ENCODE data around the gene RALGPS2. TPM values are rescaled to one million over a fixed set of nuclear protein-coding genes. Genes with fewer than 3 reads are reported as not detected.
"Not testable (repeated sequence)": the region's sequence is repeated elsewhere in the genome, so short reads cannot be mapped to it uniquely, and the experiment has no call there.

RALGPS2 gene
- total and polyA plus RNA-seq, 2 donors (not counting 1 experiment from before 2014, with no cell fraction given), result 59.6 to 251 TPM

- Mint-ChIP-seq H3K27ac (no peak overlapping the region), H3K4me3 (no peak overlapping the region), H3K27me3 (peaks cover 23% of the 10 kb centered on the region), H3K9me3 (ENCODE audit: insufficient read depth) (no peaks in the 10 kb centered on the region), H3K4me1 (peaks cover 3% of the 10 kb centered on the region)
- Histone ChIP-seq H3K79me2 (ENCODE audit: control insufficient read depth, insufficient read depth, low read length) (no peaks in the 10 kb centered on the region), H3K9me3 (ENCODE audit: control extremely low read depth in 1 of 3, control insufficient read depth in 2 of 3, insufficient read depth in 1 of 3, low read length in 2 of 3) (no peaks in the 10 kb centered on the region), H3K4me1 (ENCODE audit: control insufficient read depth in 2 of 2, insufficient read depth in 2 of 2, low read length in 2 of 2) (no peaks in the 10 kb centered on the region), H3K4me3 (ENCODE audit: control extremely low read depth in 1 of 5, extremely low read depth in 1 of 5, insufficient read depth in 1 of 5, low read depth in 2 of 5, low read length in 4 of 5) (no peak overlapping the region), H3K4me2 (replicated peaks; ENCODE audit: low read depth, low read length, poor library complexity, severe bottlenecking) (no peak overlapping the region), H3K27me3 (replicated peaks in 1 of 4; ENCODE audit: control extremely low read depth in 1 of 4, control insufficient read depth in 3 of 4, insufficient read depth in 4 of 4, low read length in 3 of 4) (no peaks in the 10 kb centered on the region), H3K27ac (ENCODE audit: low read length in 2 of 2) (no peak overlapping the region), H4K20me1 (ENCODE audit: control insufficient read depth, insufficient read depth, low read length, poor library complexity, severe bottlenecking) (no peaks in the 10 kb centered on the region), H2AFZ (ENCODE audit: insufficient read depth, low read depth, low read length, poor library complexity, severe bottlenecking) (no peak overlapping the region), H3K36me3 (replicated peaks in 1 of 2; ENCODE audit: control extremely low read depth in 1 of 2, control insufficient read depth in 1 of 2, extremely low read depth in 1 of 2, insufficient read depth in 2 of 2, low read length in 1 of 2) (no peaks in the 10 kb centered on the region), H3K9ac (ENCODE audit: low read length) (no peak overlapping the region)
- no peak for ATAC-seq (ENCODE audit: low read depth)
- ChIA-PET CTCF (interaction anchor here (0.7 kb wide), 1 partner anchor 10 kb away, joined by 3 read pairs; no protein-coding TSS in a partner anchor), POLR2A (no interaction called here)
- intact Hi-C loops (cut with micrococcal nuclease), result no loop called here
- TF ChIP-seq CTCF (IDR thresholded peaks at IDR 0.05), result no peak
- no peak for TF ChIP-seq EZH2 (IDR thresholded peaks at IDR 0.05; ENCODE audit: borderline replicate concordance, insufficient read depth, low read depth, low read length, poor library complexity, severe bottlenecking)
- no peak for DNase-seq
- WGBS (ENCODE audit: insufficient coverage), result 100% methylated on average over 3 of the region's 3 CpGs
Observed at GRCh38 chr1:178947677-178947981, 222.6 kb downstream of the RALGPS2 start.

GRCh38 chr1:178948676-178949075, 223.6 kb downstream of the RALGPS2 start:
- Histone ChIP-seq H3K4me3 (ENCODE audit: control extremely low read depth in 1 of 5, extremely low read depth in 1 of 5, insufficient read depth in 1 of 5, low read depth in 2 of 5, low read length in 4 of 5) (no peak overlapping the region), H3K36me3 (replicated peaks in 1 of 2; ENCODE audit: control extremely low read depth in 1 of 2, control insufficient read depth in 1 of 2, extremely low read depth in 1 of 2, insufficient read depth in 2 of 2, low read length in 1 of 2) (no peaks in the 10 kb centered on the region), H2AFZ (ENCODE audit: insufficient read depth, low read depth, low read length, poor library complexity, severe bottlenecking) (no peak overlapping the region), H3K9ac (ENCODE audit: low read length) (no peak overlapping the region), H3K27ac (ENCODE audit: low read length in 2 of 2) (no peak overlapping the region), H3K4me2 (replicated peaks; ENCODE audit: low read depth, low read length, poor library complexity, severe bottlenecking) (no peak overlapping the region), H3K4me1 (ENCODE audit: control insufficient read depth in 2 of 2, insufficient read depth in 2 of 2, low read length in 2 of 2) (no peaks in the 10 kb centered on the region), H4K20me1 (ENCODE audit: control insufficient read depth, insufficient read depth, low read length, poor library complexity, severe bottlenecking) (no peaks in the 10 kb centered on the region), H3K27me3 (replicated peaks in 1 of 4; ENCODE audit: control extremely low read depth in 1 of 4, control insufficient read depth in 3 of 4, insufficient read depth in 4 of 4, low read length in 3 of 4) (no peaks in the 10 kb centered on the region), H3K79me2 (ENCODE audit: control insufficient read depth, insufficient read depth, low read length) (no peaks in the 10 kb centered on the region), H3K9me3 (ENCODE audit: control extremely low read depth in 1 of 3, control insufficient read depth in 2 of 3, insufficient read depth in 1 of 3, low read length in 2 of 3) (no peaks in the 10 kb centered on the region)
- no peak for TF ChIP-seq CTCF (IDR thresholded peaks at IDR 0.05)
- no peak for TF ChIP-seq EZH2 (IDR thresholded peaks at IDR 0.05; ENCODE audit: borderline replicate concordance, insufficient read depth, low read depth, low read length, poor library complexity, severe bottlenecking)
- CTCF ChIA-PET, result no interaction called here
- Mint-ChIP-seq H3K4me1 (no peaks in the 10 kb centered on the region), H3K4me3 (no peak overlapping the region), H3K9me3 (ENCODE audit: insufficient read depth) (no peaks in the 10 kb centered on the region), H3K27ac (no peak overlapping the region), H3K27me3 (peaks cover 23% of the 10 kb centered on the region)
- WGBS (ENCODE audit: insufficient coverage), result 80% methylated on average over 1 of the region's 4 CpGs
- POLR2A ChIA-PET, result no interaction called here
- intact Hi-C loops (cut with micrococcal nuclease), result no loop called here
- DNase-seq (no peak), ATAC-seq (ENCODE audit: low read depth) (no peak)

GRCh38 chr1:178949866-178950265, 224.8 kb downstream of the RALGPS2 start:
- CTCF ChIA-PET, result interaction anchor here (0.6 to 1.0 kb wide), 4 partner anchors 32 to 418 kb away, joined by 3 to 5 read pairs (median 3); no protein-coding TSS in a partner anchor

More at GRCh38 chr1:178949866-178950265, 224.8 kb downstream of the RALGPS2 start:
- H4K20me1 ChIP-seq (ENCODE audit: control insufficient read depth, insufficient read depth, low read length, poor library complexity, severe bottlenecking); H3K27ac Mint-ChIP-seq; ATAC-seq (ENCODE audit: low read depth); H3K9me3 ChIP-seq (ENCODE audit: control extremely low read depth in 1 of 3, control insufficient read depth in 2 of 3, insufficient read depth in 1 of 3, low read length in 2 of 3); H3K4me1 ChIP-seq (ENCODE audit: control insufficient read depth in 2 of 2, insufficient read depth in 2 of 2, low read length in 2 of 2); H3K27me3 ChIP-seq (replicated peaks in 1 of 4; ENCODE audit: control extremely low read depth in 1 of 4, control insufficient read depth in 3 of 4, insufficient read depth in 4 of 4, low read length in 3 of 4); H3K27ac ChIP-seq (ENCODE audit: low read length in 2 of 2); H3K9me3 Mint-ChIP-seq (ENCODE audit: insufficient read depth); H3K4me3 Mint-ChIP-seq; DNase-seq; H3K79me2 ChIP-seq (ENCODE audit: control insufficient read depth, insufficient read depth, low read length); H3K9ac ChIP-seq (ENCODE audit: low read length); POLR2A ChIA-PET; H3K4me1 Mint-ChIP-seq; H3K36me3 ChIP-seq (replicated peaks in 1 of 2; ENCODE audit: control extremely low read depth in 1 of 2, control insufficient read depth in 1 of 2, extremely low read depth in 1 of 2, insufficient read depth in 2 of 2, low read length in 1 of 2); H2AFZ ChIP-seq (ENCODE audit: insufficient read depth, low read depth, low read length, poor library complexity, severe bottlenecking); H3K4me3 ChIP-seq (ENCODE audit: control extremely low read depth in 1 of 5, extremely low read depth in 1 of 5, insufficient read depth in 1 of 5, low read depth in 2 of 5, low read length in 4 of 5); intact Hi-C loops (cut with micrococcal nuclease); H3K4me2 ChIP-seq (replicated peaks; ENCODE audit: low read depth, low read length, poor library complexity, severe bottlenecking): not testable (repeated sequence)
- WGBS (ENCODE audit: insufficient coverage), result 84% methylated on average over 2 of the region's 4 CpGs
- peaks cover 23% of the 10 kb centered on the region for H3K27me3 Mint-ChIP-seq

All from B cell (primary cell).